GM21619 (cell line): ENCODE data around the gene EGF.
"Not testable (repeated sequence)": the region's sequence is repeated elsewhere in the genome, so short reads cannot be mapped to it uniquely, and the experiment has no call there.

Experiments used
- ATAC-seq: cut with Tn5 transposase; IDR thresholded peaks from one replicate; pipeline ENCODE4 v1.9.1; 2021; ENCODE audit not compliant: unreplicated experiment

The EGF gene

GRCh38 chr4:109914322-109914721 is 1.6 kb downstream of the EGF start:
- no peak for ATAC-seq

GRCh38 chr4:109915385-109916026 is 2.8 kb downstream of the EGF start:
- ATAC-seq, result no peak

- ATAC-seq, result no peak
Observed at GRCh38 chr4:109916027-109916409, 3.3 kb downstream of the EGF start.

GRCh38 chr4:109921384-109921808 is 8.7 kb downstream of the EGF start:
- ATAC-seq, result no peak

GRCh38 chr4:109925396-109925795 is 12.7 kb downstream of the EGF start:
- ATAC-seq, result no peak

GRCh38 chr4:109928327-109929045 is 15.8 kb downstream of the EGF start:
- ATAC-seq, result no peak

- ATAC-seq, result no peak
Observed at GRCh38 chr4:109930464-109930863, 17.8 kb downstream of the EGF start.

GRCh38 chr4:109930872-109931271 is 18.2 kb downstream of the EGF start:
- ATAC-seq, result no peak

- no peak for ATAC-seq
Observed at GRCh38 chr4:109931318-109931717, 18.6 kb downstream of the EGF start.

- ATAC-seq, result not testable (repeated sequence)
Observed at GRCh38 chr4:109937352-109937751, 24.7 kb downstream of the EGF start.

GRCh38 chr4:109939190-109939589 is 26.5 kb downstream of the EGF start:
- ATAC-seq, result no peak

GRCh38 chr4:109942292-109942926 is 29.7 kb downstream of the EGF start:
- ATAC-seq, result no peak

- no peak for ATAC-seq
Observed at GRCh38 chr4:109943745-109944144, 31.1 kb downstream of the EGF start.

- ATAC-seq, result no peak
Observed at GRCh38 chr4:109944591-109944990, 31.9 kb downstream of the EGF start.

GRCh38 chr4:109945056-109945455 is 32.4 kb downstream of the EGF start:
- ATAC-seq, result no peak

GRCh38 chr4:109946120-109946519 is 33.4 kb downstream of the EGF start:
- ATAC-seq, result no peak

GRCh38 chr4:109947457-109947856 is 34.8 kb downstream of the EGF start:
- peak; percentile 76 for ATAC-seq

GRCh38 chr4:109947918-109948317 is 35.2 kb downstream of the EGF start:
- peak; percentile 31 for ATAC-seq

GRCh38 chr4:109949099-109949718 is 36.5 kb downstream of the EGF start:
- not testable (repeated sequence) for ATAC-seq

GRCh38 chr4:109952612-109953011 is 39.9 kb downstream of the EGF start:
- no peak for ATAC-seq

- no peak for ATAC-seq
Observed at GRCh38 chr4:109953556-109953955, 40.9 kb downstream of the EGF start.

- no peak for ATAC-seq
Observed at GRCh38 chr4:109955146-109955545, 42.5 kb downstream of the EGF start.
